ENCODE data around the gene GTF3A.

Gene GTF3A

DNA sequence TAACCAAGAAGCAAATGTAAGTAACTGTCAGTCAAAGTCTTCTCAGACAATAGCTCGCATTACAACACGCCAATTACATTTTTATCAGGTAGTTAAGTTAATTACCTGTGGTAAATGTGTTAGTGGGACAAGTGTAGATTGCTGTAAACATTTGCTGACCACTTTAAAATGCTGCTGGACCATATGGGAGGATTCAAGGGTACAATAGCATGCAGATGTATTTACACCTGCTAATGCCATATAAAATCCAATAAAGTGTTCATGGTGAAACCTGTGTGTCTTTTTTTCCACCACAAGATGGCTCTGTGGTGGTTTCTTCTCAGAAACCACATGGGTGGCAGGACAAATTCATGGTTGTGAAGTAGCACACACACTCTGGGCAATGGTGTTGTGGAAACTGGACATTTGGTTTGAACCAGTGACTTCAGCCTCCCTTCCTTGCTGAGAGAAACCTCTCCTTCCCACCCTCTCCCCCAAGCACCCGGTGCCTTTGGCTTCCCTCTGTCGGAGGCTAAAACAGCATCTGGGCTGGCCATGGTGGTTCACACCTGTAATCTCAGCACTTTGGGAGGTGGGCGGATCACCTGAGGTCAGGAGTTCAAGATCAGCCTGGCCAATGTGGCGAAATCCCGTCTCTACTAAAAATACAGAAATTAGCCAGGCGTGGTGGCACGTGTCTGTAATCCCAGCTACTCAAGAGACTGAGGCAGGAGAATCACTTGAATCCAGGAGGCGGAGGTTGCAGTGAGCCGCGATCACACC, 18.1 kb upstream of the GTF3A start:
- H3K36me3 ChIP-seq (ENCODE audit: control insufficient read depth, insufficient read depth, low read length) = no peaks in the 10 kb centered on the region
- no peak overlapping the region for H3K4me3 ChIP-seq (replicated peaks; ENCODE audit: low read depth, low read length)
- DNase-seq (ENCODE audit: extremely low read depth, insufficient read length) = no peak
- TF ChIP-seq, protein P1, sequence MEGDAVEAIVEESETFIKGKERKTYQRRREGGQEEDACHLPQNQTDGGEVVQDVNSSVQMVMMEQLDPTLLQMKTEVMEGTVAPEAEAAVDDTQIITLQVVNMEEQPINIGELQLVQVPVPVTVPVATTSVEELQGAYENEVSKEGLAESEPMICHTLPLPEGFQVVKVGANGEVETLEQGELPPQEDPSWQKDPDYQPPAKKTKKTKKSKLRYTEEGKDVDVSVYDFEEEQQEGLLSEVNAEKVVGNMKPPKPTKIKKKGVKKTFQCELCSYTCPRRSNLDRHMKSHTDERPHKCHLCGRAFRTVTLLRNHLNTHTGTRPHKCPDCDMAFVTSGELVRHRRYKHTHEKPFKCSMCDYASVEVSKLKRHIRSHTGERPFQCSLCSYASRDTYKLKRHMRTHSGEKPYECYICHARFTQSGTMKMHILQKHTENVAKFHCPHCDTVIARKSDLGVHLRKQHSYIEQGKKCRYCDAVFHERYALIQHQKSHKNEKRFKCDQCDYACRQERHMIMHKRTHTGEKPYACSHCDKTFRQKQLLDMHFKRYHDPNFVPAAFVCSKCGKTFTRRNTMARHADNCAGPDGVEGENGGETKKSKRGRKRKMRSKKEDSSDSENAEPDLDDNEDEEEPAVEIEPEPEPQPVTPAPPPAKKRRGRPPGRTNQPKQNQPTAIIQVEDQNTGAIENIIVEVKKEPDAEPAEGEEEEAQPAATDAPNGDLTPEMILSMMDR (IDR thresholded peaks at IDR 0.05; ENCODE audit: insufficient read depth, low read length, poor library complexity, severe bottlenecking) = peak; percentile 47
- H3K27me3 ChIP-seq (replicated peaks; ENCODE audit: control insufficient read depth, insufficient read depth, low read length) = no peaks in the 10 kb centered on the region; the same call in 1 of the 2 replicates

DNA sequence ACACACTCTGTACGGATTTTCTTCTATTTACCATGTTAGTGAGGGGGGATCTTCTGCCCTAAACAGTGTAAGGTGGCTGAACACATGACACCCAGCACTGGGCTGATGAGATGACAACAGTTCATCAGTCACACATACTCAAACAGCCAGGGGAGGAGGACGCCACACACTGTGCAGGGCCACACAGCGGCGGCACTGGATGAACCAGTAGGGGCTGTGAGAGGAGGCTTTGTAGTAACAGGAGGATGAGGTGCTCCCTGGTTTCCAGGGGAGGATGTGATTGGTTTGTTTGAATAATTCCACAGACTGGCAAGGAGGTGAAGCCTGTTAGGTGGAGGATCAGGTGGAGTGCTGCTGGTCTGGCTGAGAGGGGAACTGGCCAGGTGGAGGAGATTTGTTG, 16.3 kb upstream of the GTF3A start:
- DNase-seq (ENCODE audit: extremely low read depth, insufficient read length) = no peak
- Histone ChIP-seq H3K4me3 (replicated peaks; ENCODE audit: low read depth, low read length) (no peak overlapping the region), H3K36me3 (ENCODE audit: control insufficient read depth, insufficient read depth, low read length) (no peaks in the 10 kb centered on the region), H3K27me3 (replicated peaks; ENCODE audit: control insufficient read depth, insufficient read depth, low read length) (no peaks in the 10 kb centered on the region; the same call in 1 of the 2 replicates)
- TF ChIP-seq, protein P1 (IDR thresholded peaks at IDR 0.05; ENCODE audit: insufficient read depth, low read length, poor library complexity, severe bottlenecking) = no peak

DNA sequence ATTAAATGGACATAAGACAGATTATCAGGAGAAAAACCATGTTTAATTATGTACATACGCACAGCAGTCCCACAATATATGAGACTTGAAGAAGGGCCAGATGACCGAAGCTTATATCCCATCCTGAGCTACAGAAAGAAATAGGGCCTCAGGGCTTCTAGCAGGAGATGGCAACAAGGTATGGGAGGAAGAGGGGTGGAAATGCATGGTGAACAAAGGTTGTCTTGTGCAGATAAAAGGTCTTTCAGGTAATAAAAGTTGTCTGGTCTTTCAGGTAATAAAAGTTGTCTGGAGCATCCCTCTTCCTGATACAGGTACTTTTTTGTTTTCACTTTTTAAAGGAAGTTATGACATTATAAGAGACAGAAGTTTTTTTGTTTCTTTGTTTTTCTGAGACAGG, 15.4 kb upstream of the GTF3A start:
- no peak overlapping the region for H3K4me3 ChIP-seq (replicated peaks; ENCODE audit: low read depth, low read length)
- no peaks in the 10 kb centered on the region; the same call in 1 of the 2 replicates for H3K27me3 ChIP-seq (replicated peaks; ENCODE audit: control insufficient read depth, insufficient read depth, low read length)
- H3K36me3 ChIP-seq (ENCODE audit: control insufficient read depth, insufficient read depth, low read length) = no peaks in the 10 kb centered on the region
- TF ChIP-seq, protein P1 (IDR thresholded peaks at IDR 0.05; ENCODE audit: insufficient read depth, low read length, poor library complexity, severe bottlenecking) = no peak
- no peak for DNase-seq (ENCODE audit: extremely low read depth, insufficient read length)

DNA sequence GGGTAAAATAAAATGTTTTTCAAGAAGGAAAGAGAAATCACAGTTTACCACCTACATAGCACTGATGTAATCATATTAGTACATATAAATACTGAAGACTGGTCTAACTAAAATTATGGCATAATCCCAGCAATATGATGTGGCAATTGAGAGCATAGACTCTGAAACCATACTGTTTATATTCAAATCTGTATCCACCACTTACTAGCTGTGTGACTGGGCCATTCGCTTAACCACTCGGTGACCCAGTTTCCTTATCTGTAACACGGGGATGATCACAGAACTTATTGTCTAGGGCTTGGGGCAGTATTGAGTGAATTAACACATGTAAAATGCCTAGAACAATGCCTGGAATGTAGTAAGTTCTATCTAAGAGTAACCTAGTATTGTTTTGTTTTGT, 13.1 kb upstream of the GTF3A start:
- TF ChIP-seq, protein P1 (IDR thresholded peaks at IDR 0.05; ENCODE audit: insufficient read depth, low read length, poor library complexity, severe bottlenecking) = no peak
- DNase-seq (ENCODE audit: extremely low read depth, insufficient read length) = no peak
- H3K27me3 ChIP-seq (replicated peaks; ENCODE audit: control insufficient read depth, insufficient read depth, low read length) = no peaks in the 10 kb centered on the region; the same call in 1 of the 2 replicates

DNA sequence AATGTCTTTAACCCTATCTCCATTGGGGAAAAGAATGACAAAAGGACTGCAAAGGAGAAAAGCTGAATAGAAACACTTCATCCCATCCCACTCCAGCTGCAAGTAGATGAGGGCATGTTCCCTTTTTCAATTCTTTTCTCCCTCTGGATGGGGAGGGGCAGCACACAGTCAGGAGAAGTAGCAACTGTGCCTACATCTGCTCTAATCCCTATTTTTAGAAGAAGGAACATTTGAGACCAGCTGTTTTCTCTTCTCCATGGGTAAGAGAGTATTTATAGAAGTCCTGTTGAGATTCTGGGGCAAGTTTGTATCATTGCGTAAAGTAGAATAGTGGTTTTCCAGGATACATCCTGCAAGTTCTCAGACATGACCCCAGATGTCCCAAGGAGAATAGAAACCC, 9.3 kb upstream of the GTF3A start:
- Histone ChIP-seq H3K27me3 (replicated peaks; ENCODE audit: control insufficient read depth, insufficient read depth, low read length) (peaks cover 2% of the 10 kb centered on the region; the same call in 1 of the 2 replicates), H3K4me3 (replicated peaks; ENCODE audit: low read depth, low read length) (no peak overlapping the region), H3K36me3 (ENCODE audit: control insufficient read depth, insufficient read depth, low read length) (no peaks in the 10 kb centered on the region)
- DNase-seq (ENCODE audit: extremely low read depth, insufficient read length) = no peak
- TF ChIP-seq, protein P1 (IDR thresholded peaks at IDR 0.05; ENCODE audit: insufficient read depth, low read length, poor library complexity, severe bottlenecking) = no peak

More for the DNA sequence above, 13.1 kb upstream of the GTF3A start:
- no peaks in the 10 kb centered on the region for H3K36me3 ChIP-seq (ENCODE audit: control insufficient read depth, insufficient read depth, low read length)
- H3K4me3 ChIP-seq (replicated peaks; ENCODE audit: low read depth, low read length) = no peak overlapping the region

Data from GM06990 (cell line).